Stimulated activated CD4-positive, alpha-beta T cell treated with anti-CD3 and anti-CD28 coated beads, TNF-alpha, amount 100 ng/mL, for 4 hours (primary cell): ENCODE results near the gene CDC42BPA.
"Not testable (repeated sequence)": the region's sequence is repeated elsewhere in the genome, so short reads cannot be mapped to it uniquely, and the experiment has no call there.

ENCODE experiments used
- DNase-seq, 3 experiments: peaks; one replicate each; pipeline ENCODE4 v3.0.0-alpha.2; 2020; ENCODE audit warnings: low read depth in 3 of 3

Gene CDC42BPA

DNA sequence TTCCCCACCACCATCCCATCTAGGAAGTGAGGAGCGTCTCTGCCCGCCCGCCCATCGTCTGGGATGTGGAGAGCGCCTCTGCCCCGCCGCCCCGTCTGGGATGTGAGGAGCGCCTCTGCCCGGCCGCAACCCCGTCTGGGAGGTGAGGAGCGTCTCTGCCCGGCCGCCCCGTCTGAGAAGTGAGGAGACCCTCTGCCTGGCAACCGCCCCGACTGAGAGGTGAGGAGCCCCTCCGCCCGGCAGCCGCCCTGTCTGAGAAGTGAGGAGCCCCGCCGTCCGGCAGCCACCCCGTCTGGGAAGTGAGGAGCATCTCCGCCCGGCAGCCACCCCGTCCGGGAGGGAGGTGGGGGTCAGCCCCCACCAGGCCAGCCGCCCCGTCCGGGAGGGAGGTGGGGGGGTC is 185.6 kb downstream of the CDC42BPA start:
- DNase-seq, result not testable (repeated sequence)

GRCh38 chr1:227131193-227131592 is 187.1 kb downstream of the CDC42BPA start:
- DNase-seq, result no peak

DNA sequence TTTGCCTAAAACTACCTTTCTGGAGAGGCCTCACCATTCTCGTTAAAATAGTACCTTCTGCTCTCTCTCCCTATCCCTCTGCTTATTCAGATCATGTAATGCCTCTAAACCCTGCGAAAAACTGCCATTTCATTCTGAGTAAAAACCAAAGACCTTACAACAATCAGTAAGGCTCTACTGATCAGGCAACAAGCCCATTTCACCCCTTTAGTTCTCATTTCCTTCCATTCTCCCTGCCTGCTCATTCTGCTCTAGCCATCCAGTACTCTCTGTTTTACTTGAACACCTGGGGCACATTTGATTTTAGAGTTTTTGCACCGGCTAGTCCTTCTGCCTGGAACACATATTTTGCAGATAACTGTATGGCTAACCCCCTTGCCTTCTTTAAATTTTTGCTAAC is 190.4 kb downstream of the CDC42BPA start:
- no peak for DNase-seq

DNA sequence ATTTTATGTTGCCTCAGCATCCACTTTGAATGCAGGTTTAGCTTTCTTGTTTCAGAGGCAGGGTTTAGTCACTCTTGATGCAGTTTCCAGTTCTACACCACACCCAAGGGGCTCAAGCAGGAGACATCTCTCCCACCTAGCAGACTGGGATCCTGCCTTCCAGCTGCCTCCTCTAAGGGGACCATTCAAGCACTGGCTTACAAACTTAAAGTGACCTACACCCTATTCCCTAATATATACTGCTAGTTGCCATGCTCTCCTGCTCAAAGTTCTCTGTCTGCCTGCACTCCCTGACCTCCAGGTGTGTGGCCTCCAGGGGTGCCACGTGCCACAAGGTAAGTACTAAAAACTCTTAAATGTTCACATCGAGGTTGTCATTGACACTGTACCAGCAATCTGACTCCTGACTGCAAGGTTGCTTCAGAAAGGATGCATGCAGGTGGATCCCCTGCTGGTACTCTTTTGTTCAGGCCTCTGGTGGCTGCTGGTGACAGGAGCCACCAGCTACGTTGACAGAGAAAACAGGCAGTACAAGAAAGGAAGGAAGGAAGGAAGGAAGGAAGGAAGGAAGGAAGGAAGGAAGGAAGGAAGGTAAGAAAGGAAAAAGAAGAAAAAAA is 192.3 kb downstream of the CDC42BPA start:
- no peak for DNase-seq

- no peak for DNase-seq
These were observed 193.8 kb downstream of the CDC42BPA start for GRCh38 chr1:227124473-227124872.

- DNase-seq, result no peak
These were observed 197.5 kb downstream of the CDC42BPA start for GRCh38 chr1:227120826-227121225.

GRCh38 chr1:227112538-227112937 is 205.8 kb downstream of the CDC42BPA start:
- DNase-seq, result no peak

GRCh38 chr1:227111782-227112181 is 206.5 kb downstream of the CDC42BPA start:
- DNase-seq, result no peak

GRCh38 chr1:227105291-227105690 is 213.0 kb downstream of the CDC42BPA start:
- not testable (repeated sequence) for DNase-seq

- no peak for DNase-seq
These were observed 216.2 kb downstream of the CDC42BPA start for GRCh38 chr1:227102056-227102455.

GRCh38 chr1:227094249-227094966 is 223.9 kb downstream of the CDC42BPA start:
- no peak for DNase-seq

GRCh38 chr1:227093309-227093708 is 225.0 kb downstream of the CDC42BPA start:
- DNase-seq, result no peak

- DNase-seq, result no peak
These were observed 226.2 kb downstream of the CDC42BPA start for GRCh38 chr1:227092069-227092468.

- DNase-seq, result no peak
These were observed 231.7 kb downstream of the CDC42BPA start for GRCh38 chr1:227086636-227087035.

- DNase-seq, result no peak
These were observed 235.1 kb downstream of the CDC42BPA start for GRCh38 chr1:227082999-227083746.

GRCh38 chr1:227077783-227078182 is 240.5 kb downstream of the CDC42BPA start:
- DNase-seq, result no peak

- no peak for DNase-seq
These were observed 244.5 kb downstream of the CDC42BPA start for GRCh38 chr1:227073786-227074185.

- no peak for DNase-seq
These were observed 245.3 kb downstream of the CDC42BPA start for GRCh38 chr1:227072991-227073390.

GRCh38 chr1:227071895-227072587 is 246.3 kb downstream of the CDC42BPA start:
- no peak for DNase-seq

DNA sequence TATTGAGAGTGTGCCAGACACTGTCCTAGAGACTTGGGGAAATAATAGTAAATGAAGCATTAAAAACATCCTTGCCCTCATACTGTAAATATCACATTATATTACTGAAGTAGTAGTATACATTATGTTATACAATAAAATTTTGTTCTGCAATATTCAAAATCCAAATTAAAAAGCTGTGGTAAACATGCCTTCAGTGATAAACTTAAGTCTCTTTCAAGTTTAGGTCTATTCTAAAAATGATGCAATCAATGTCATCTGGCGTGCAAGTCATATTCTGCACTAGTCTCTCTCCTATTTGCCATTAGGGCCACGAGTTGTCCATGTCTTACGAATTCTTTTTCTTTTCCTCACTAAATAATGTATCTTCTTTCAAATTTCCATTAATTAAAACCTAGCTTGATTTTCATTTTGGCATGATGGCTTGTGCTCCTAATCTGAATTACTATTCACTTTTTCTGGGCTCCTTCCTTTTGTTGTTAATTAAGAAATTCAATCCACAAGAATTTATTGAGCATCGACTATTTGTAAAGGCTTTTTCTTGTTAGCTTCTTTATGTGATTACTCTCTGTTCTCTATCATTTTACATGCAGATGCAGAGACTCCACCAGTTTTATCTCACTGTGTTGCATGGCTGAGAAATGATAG is 247.5 kb downstream of the CDC42BPA start:
- DNase-seq, result no peak

- no peak for DNase-seq
These were observed 248.8 kb downstream of the CDC42BPA start for GRCh38 chr1:227069490-227069889.

- no peak for DNase-seq
These were observed 249.4 kb downstream of the CDC42BPA start for GRCh38 chr1:227068883-227069282.
